Pons (tissue), 1 donor: ENCODE data around the gene TMTC1.
A peak's percentile ranks its signal among the peaks of the same experiment; 100 is the strongest.

Experiments used
- DNase-seq: peaks from one replicate; pipeline ENCODE4 v3.0.0-alpha.2; 2016; ENCODE audit warnings: low spot score

Gene TMTC1

GRCh38 chr12:29739279-29739991 lies 44.3 kb downstream of the TMTC1 start:
- DNase-seq, result no peak

- DNase-seq, result no peak
Measured at GRCh38 chr12:29738365-29738764, 45.4 kb downstream of the TMTC1 start.

GRCh38 chr12:29737644-29738043 lies 46.1 kb downstream of the TMTC1 start:
- DNase-seq, result no peak

- DNase-seq, result no peak
Measured at GRCh38 chr12:29735604-29736003, 48.1 kb downstream of the TMTC1 start.

GRCh38 chr12:29734734-29735133 lies 49.0 kb downstream of the TMTC1 start:
- DNase-seq, result no peak

- DNase-seq, result no peak
Measured at GRCh38 chr12:29734305-29734704, 49.4 kb downstream of the TMTC1 start.

GRCh38 chr12:29733501-29733900 lies 50.2 kb downstream of the TMTC1 start:
- DNase-seq, result no peak

- DNase-seq, result no peak
Measured at GRCh38 chr12:29733060-29733459, 50.7 kb downstream of the TMTC1 start.

GRCh38 chr12:29732593-29732992 lies 51.1 kb downstream of the TMTC1 start:
- DNase-seq, result no peak

- no peak for DNase-seq
Measured at GRCh38 chr12:29732191-29732590, 51.6 kb downstream of the TMTC1 start.

- no peak for DNase-seq
Measured at GRCh38 chr12:29731591-29731990, 52.2 kb downstream of the TMTC1 start.

- no peak for DNase-seq
Measured at GRCh38 chr12:29730481-29730880, 53.3 kb downstream of the TMTC1 start.

GRCh38 chr12:29728030-29728429 lies 55.7 kb downstream of the TMTC1 start:
- DNase-seq, result no peak

- no peak for DNase-seq
Measured at GRCh38 chr12:29726741-29727348, 56.9 kb downstream of the TMTC1 start.

GRCh38 chr12:29726321-29726692 lies 57.4 kb downstream of the TMTC1 start:
- peak; percentile 28 for DNase-seq

GRCh38 chr12:29725587-29726320 lies 58.0 kb downstream of the TMTC1 start:
- DNase-seq, result peak; percentile 43

GRCh38 chr12:29722164-29722563 lies 61.6 kb downstream of the TMTC1 start:
- DNase-seq, result no peak

GRCh38 chr12:29719381-29719780 lies 64.4 kb downstream of the TMTC1 start:
- no peak for DNase-seq

- no peak for DNase-seq
Measured at GRCh38 chr12:29717540-29718100, 66.1 kb downstream of the TMTC1 start.

- DNase-seq, result no peak
Measured at GRCh38 chr12:29714966-29715365, 68.8 kb downstream of the TMTC1 start.

GRCh38 chr12:29713729-29714128 lies 70.0 kb downstream of the TMTC1 start:
- DNase-seq, result no peak

GRCh38 chr12:29711381-29711780 lies 72.4 kb downstream of the TMTC1 start:
- DNase-seq, result no peak

- peak; percentile 70 for DNase-seq
Measured at GRCh38 chr12:29710104-29710503, 73.6 kb downstream of the TMTC1 start.
